GM19468 (cell line): ENCODE results near the gene CALHM4.

Experiments
- ATAC-seq: cut with Tn5 transposase; IDR thresholded peaks from one replicate; pipeline ENCODE4 v1.9.1; 2021; ENCODE audit warnings: mild to moderate bottlenecking, moderate library complexity, moderate number of reproducible peaks; ENCODE audit not compliant: unreplicated experiment; ENCODE audit errors: extremely low read depth

Gene CALHM4

GRCh38 chr6:116553451-116553850, at the start of gene CALHM4:
Gene CALHM4, plus strand, starts transcription at chr6:116553751. Its CDS starts 43 bp downstream, at chr6:116553794.
- no peak for ATAC-seq

- no peak for ATAC-seq
Observed at GRCh38 chr6:116507324-116507723, 46.2 kb upstream of the CALHM4 start.

GRCh38 chr6:116508527-116508926, 45.0 kb upstream of the CALHM4 start:
- no peak for ATAC-seq

- no peak for ATAC-seq
Observed at GRCh38 chr6:116511424-116512110, 42.0 kb upstream of the CALHM4 start, which contains the start of gene CALHM5. Gene CALHM5, plus strand, starts transcription at chr6:116511639. Its CDS starts 58 bp downstream, at chr6:116511697.

- peak; percentile 50 for ATAC-seq
Observed at GRCh38 chr6:116512111-116512559, 41.4 kb upstream of the CALHM4 start.

- no peak for ATAC-seq
Observed at GRCh38 chr6:116512734-116513133, 40.8 kb upstream of the CALHM4 start.

GRCh38 chr6:116513224-116513875, 40.2 kb upstream of the CALHM4 start:
- no peak for ATAC-seq

GRCh38 chr6:116514111-116514510, 39.4 kb upstream of the CALHM4 start:
- ATAC-seq: no peak

GRCh38 chr6:116515141-116515540, 38.4 kb upstream of the CALHM4 start:
- ATAC-seq: no peak

- ATAC-seq: no peak
Observed at GRCh38 chr6:116518621-116519368, 34.8 kb upstream of the CALHM4 start.

GRCh38 chr6:116522896-116523295, 30.7 kb upstream of the CALHM4 start:
- ATAC-seq: no peak

GRCh38 chr6:116524236-116524635, 29.3 kb upstream of the CALHM4 start:
- ATAC-seq: no peak

- ATAC-seq: no peak
Observed at GRCh38 chr6:116528133-116528532, 25.4 kb upstream of the CALHM4 start.

GRCh38 chr6:116528780-116529179, 24.8 kb upstream of the CALHM4 start:
- ATAC-seq: no peak

- no peak for ATAC-seq
Observed at GRCh38 chr6:116529466-116530290, 23.9 kb upstream of the CALHM4 start.

- no peak for ATAC-seq
Observed at GRCh38 chr6:116530436-116530835, 23.1 kb upstream of the CALHM4 start.

GRCh38 chr6:116531675-116532570, 21.6 kb upstream of the CALHM4 start:
- ATAC-seq: no peak

GRCh38 chr6:116533233-116533957, 20.2 kb upstream of the CALHM4 start:
- ATAC-seq: no peak
